Measurements from ENCODE around the gene ESAM. TPM values are rescaled to one million over a fixed set of nuclear protein-coding genes. Genes with fewer than 3 reads are reported as not detected.
A peak's percentile ranks its signal among the peaks of the same experiment; 100 is the strongest.

Gene ESAM
- total and polyA plus RNA-seq, 10 of the 15 experiments (the other 5 are each of a cell fraction or from before 2014, with no cell fraction given) = 2.7 to 43.6 (median 19.5) TPM

GRCh38 chr11:124760205-124760652, 1.9 kb downstream of the ESAM start (continued):
- TF ChIP-seq ZNF384 (IDR thresholded peaks at IDR 0.05; ENCODE audit: borderline replicate concordance, low read depth, low read length) (no peak), IRF3 (IDR thresholded peaks at IDR 0.05) (no peak), CBFB (IDR thresholded peaks at IDR 0.05; ENCODE audit: low read depth) (no peak), POLR2AphosphoS5 (IDR thresholded peaks at IDR 0.05; ENCODE audit: low read length) (no peak), SREBF2 (IDR thresholded peaks at IDR 0.05; ENCODE audit: low read length) (no peak), RUNX3 (IDR thresholded peaks at IDR 0.05; ENCODE audit: low read length) (no peak), MXI1 (IDR thresholded peaks at IDR 0.05; ENCODE audit: low read depth, low read length) (no peak), MEF2A (IDR thresholded peaks at IDR 0.05; ENCODE audit: insufficient read depth, low read depth, low read length) (peak; percentile 76), CREM (IDR thresholded peaks at IDR 0.05; ENCODE audit: low read depth) (0 out of 2 replicates have a peak, but pooled peaks have one; percentile 16), NFXL1 (IDR thresholded peaks at IDR 0.05; ENCODE audit: borderline replicate concordance) (no peak), ZNF207 (IDR thresholded peaks at IDR 0.05; ENCODE audit: borderline replicate concordance) (no peak), ATF7 (IDR thresholded peaks at IDR 0.05; ENCODE audit: low read depth) (no peak), CHD1 (IDR thresholded peaks at IDR 0.05; ENCODE audit: low read depth, low read length) (no peak), CBX5 (IDR thresholded peaks at IDR 0.05; ENCODE audit: low read depth) (no peak), ESRRA (IDR thresholded peaks at IDR 0.05; ENCODE audit: low read length) (no peak), SPI1 (IDR thresholded peaks at IDR 0.05; ENCODE audit: borderline replicate concordance, insufficient read depth, low read depth, low read length) (no peak)

All from GM12878 (cell line).